Measurements from ENCODE around the gene NOSTRIN.
"Not testable (repeated sequence)": the region's sequence is repeated elsewhere in the genome, so short reads cannot be mapped to it uniquely, and the experiment has no call there.

The NOSTRIN gene

GRCh38 chr2:168781191-168781817 lies 21.1 kb upstream of the NOSTRIN start:
- no peaks in the 10 kb centered on the region for H3K27me3 Mint-ChIP-seq
- H3K36me3 Mint-ChIP-seq (ENCODE audit: low read depth): no peaks in the 10 kb centered on the region
- no peaks in the 10 kb centered on the region for H3K4me1 Mint-ChIP-seq
- no peaks in the 10 kb centered on the region for H3K9me3 Mint-ChIP-seq
- no peak for DNase-seq
- ATAC-seq: no peak
- H3K4me3 Mint-ChIP-seq: no peak overlapping the region
- no peak overlapping the region for H3K27ac Mint-ChIP-seq

- Mint-ChIP-seq H3K4me1 (no peaks in the 10 kb centered on the region), H3K27me3 (no peaks in the 10 kb centered on the region), H3K4me3 (no peak overlapping the region), H3K36me3 (ENCODE audit: low read depth) (no peaks in the 10 kb centered on the region), H3K9me3 (no peaks in the 10 kb centered on the region), H3K27ac (no peak overlapping the region)
- no peak for ATAC-seq
- no peak for DNase-seq
These were observed 20.2 kb upstream of the NOSTRIN start for GRCh38 chr2:168782271-168782670.

DNA sequence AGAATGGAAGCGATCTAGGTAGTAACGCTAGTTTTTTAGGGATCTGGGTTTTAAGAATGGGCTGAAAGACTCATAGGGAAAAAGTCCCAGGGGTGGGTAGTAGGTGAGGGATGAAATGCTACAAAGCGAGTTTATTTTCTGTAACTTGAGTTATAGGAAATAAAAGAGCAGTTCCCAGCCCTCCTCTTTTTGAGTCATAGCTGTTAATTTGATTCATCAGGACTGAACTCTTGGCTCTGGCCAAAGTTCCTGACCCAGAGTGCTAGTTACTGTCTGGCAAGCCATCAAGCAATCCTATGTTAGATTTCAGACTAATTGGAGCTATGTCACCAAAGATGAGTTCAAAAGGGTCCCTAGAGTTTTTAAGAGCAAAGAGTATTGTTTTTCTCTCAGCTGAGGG lies 17.4 kb upstream of the NOSTRIN start:
- no peak for ATAC-seq
- Mint-ChIP-seq H3K27ac (no peak overlapping the region), H3K36me3 (ENCODE audit: low read depth) (no peaks in the 10 kb centered on the region), H3K9me3 (peaks cover 3% of the 10 kb centered on the region), H3K4me1 (no peaks in the 10 kb centered on the region), H3K27me3 (no peaks in the 10 kb centered on the region), H3K4me3 (no peak overlapping the region)
- DNase-seq: no peak

GRCh38 chr2:168787098-168787781 lies 15.2 kb upstream of the NOSTRIN start:
- no peak for ATAC-seq
- H3K36me3 Mint-ChIP-seq (ENCODE audit: low read depth): no peaks in the 10 kb centered on the region
- no peak overlapping the region for H3K27ac Mint-ChIP-seq

GRCh38 chr2:168787782-168788376 lies 14.6 kb upstream of the NOSTRIN start:
- no peak overlapping the region for H3K27ac Mint-ChIP-seq
- H3K27me3 Mint-ChIP-seq: no peaks in the 10 kb centered on the region
- H3K36me3 Mint-ChIP-seq (ENCODE audit: low read depth): no peaks in the 10 kb centered on the region
- ATAC-seq (no peak), DNase-seq (no peak)
- peaks cover 3% of the 10 kb centered on the region for H3K9me3 Mint-ChIP-seq
- H3K4me3 Mint-ChIP-seq: no peak overlapping the region
- H3K4me1 Mint-ChIP-seq: no peaks in the 10 kb centered on the region

More at GRCh38 chr2:168787098-168787781, 15.2 kb upstream of the NOSTRIN start:
- Mint-ChIP-seq H3K4me3 (no peak overlapping the region), H3K27me3 (no peaks in the 10 kb centered on the region), H3K9me3 (peaks cover 3% of the 10 kb centered on the region), H3K4me1 (no peaks in the 10 kb centered on the region)
- DNase-seq: no peak

DNA sequence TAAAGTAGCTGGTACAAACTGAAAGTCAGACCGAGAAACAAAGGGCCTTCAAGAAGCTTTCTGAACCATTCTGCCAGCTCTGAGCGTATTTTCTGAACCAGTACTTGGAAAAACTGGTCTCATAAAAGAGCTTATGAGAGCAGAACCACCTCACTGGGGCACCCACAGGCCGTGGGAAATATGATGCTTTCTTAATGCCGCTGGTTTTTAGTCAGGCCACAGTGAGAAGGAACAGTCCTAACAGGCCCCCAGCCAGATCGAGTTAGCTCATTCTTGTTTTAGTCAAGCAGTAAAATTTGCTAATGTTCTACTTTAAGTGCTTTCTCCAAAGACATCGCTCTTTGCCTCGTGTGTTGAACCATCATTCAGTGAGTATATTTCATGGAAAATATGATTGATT lies 12.7 kb upstream of the NOSTRIN start:
- H3K27me3 Mint-ChIP-seq: no peaks in the 10 kb centered on the region
- ATAC-seq (no peak), DNase-seq (no peak)
- no peaks in the 10 kb centered on the region for H3K36me3 Mint-ChIP-seq (ENCODE audit: low read depth)
- no peak overlapping the region for H3K4me3 Mint-ChIP-seq
- peaks cover 3% of the 10 kb centered on the region for H3K9me3 Mint-ChIP-seq
- H3K27ac Mint-ChIP-seq: no peak overlapping the region
- H3K4me1 Mint-ChIP-seq: no peaks in the 10 kb centered on the region

- Mint-ChIP-seq H3K27me3 (no peaks in the 10 kb centered on the region), H3K36me3 (ENCODE audit: low read depth) (no peaks in the 10 kb centered on the region), H3K27ac (no peak overlapping the region), H3K4me3 (no peak overlapping the region), H3K4me1 (no peaks in the 10 kb centered on the region), H3K9me3 (peaks cover 3% of the 10 kb centered on the region)
- DNase-seq (no peak), ATAC-seq (no peak)
These were observed 12.1 kb upstream of the NOSTRIN start for GRCh38 chr2:168790226-168790902.

DNA sequence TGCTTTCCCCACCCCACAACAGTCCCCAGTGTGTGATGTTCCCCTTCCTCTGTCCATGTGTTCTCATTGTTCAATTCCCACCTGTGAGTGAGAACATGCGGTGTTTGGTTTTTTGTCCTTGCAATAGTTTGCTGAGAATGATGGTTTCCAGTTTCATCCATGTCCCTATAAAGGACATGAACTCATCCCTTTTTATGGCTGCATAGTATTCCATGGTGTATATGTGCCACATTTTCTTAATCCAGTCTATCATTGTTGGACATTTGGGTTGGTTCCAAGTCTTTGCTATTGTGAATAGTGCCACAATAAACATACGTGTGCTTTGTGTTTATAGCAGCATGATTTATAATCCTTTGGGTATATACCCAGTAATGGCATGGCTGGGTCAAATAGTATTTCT lies 11.3 kb upstream of the NOSTRIN start:
- H3K4me3 Mint-ChIP-seq; H3K27ac Mint-ChIP-seq; H3K9me3 Mint-ChIP-seq; H3K36me3 Mint-ChIP-seq (ENCODE audit: low read depth); H3K27me3 Mint-ChIP-seq; DNase-seq; ATAC-seq; H3K4me1 Mint-ChIP-seq: not testable (repeated sequence)

GRCh38 chr2:168793596-168793995 lies 8.8 kb upstream of the NOSTRIN start:
- no peaks in the 10 kb centered on the region for H3K4me1 Mint-ChIP-seq
- H3K36me3 Mint-ChIP-seq (ENCODE audit: low read depth): no peaks in the 10 kb centered on the region
- H3K27ac Mint-ChIP-seq: no peak overlapping the region

GRCh38 chr2:168794968-168795367 lies 7.5 kb upstream of the NOSTRIN start:
- Mint-ChIP-seq H3K27me3 (no peaks in the 10 kb centered on the region), H3K9me3 (no peaks in the 10 kb centered on the region), H3K27ac (no peak overlapping the region), H3K4me3 (no peak overlapping the region), H3K4me1 (no peaks in the 10 kb centered on the region), H3K36me3 (ENCODE audit: low read depth) (no peaks in the 10 kb centered on the region)
- ATAC-seq (no peak), DNase-seq (no peak)

More at GRCh38 chr2:168793596-168793995, 8.8 kb upstream of the NOSTRIN start:
- no peak for ATAC-seq
- DNase-seq: no peak
- peaks cover 2% of the 10 kb centered on the region for H3K9me3 Mint-ChIP-seq
- no peak overlapping the region for H3K4me3 Mint-ChIP-seq
- H3K27me3 Mint-ChIP-seq: no peaks in the 10 kb centered on the region

DNA sequence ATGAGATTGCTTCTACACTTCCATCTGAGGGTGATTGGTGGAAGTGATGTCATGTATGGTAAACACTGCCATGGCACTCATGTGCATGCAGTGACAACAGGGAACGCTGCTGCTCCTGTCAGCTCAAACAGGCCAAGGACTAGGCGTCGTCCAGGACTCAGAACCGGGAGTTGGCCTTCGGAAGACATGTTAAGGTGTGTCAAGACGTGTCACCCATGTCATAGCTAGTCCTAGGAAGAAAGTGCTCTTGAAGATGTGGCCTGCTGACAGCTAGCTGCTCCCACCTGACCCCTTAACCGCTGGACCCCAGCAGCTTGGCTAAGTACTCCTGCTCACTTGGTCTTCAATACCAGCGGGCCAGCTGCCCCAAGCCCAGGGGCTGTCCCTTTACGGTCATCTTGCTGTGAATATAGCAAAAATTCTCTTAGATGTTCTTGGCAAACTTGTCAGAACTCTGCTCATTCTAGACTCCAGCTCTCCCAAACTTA lies 6.3 kb upstream of the NOSTRIN start:
- Mint-ChIP-seq H3K27me3 (no peaks in the 10 kb centered on the region), H3K9me3 (no peaks in the 10 kb centered on the region), H3K4me3 (no peak overlapping the region), H3K36me3 (ENCODE audit: low read depth) (no peaks in the 10 kb centered on the region), H3K27ac (no peak overlapping the region), H3K4me1 (no peaks in the 10 kb centered on the region)
- ATAC-seq (no peak), DNase-seq (no peak)

GRCh38 chr2:168796583-168797285 lies 5.7 kb upstream of the NOSTRIN start:
- H3K9me3 Mint-ChIP-seq: no peaks in the 10 kb centered on the region
- no peak overlapping the region for H3K4me3 Mint-ChIP-seq
- H3K27me3 Mint-ChIP-seq: no peaks in the 10 kb centered on the region
- H3K36me3 Mint-ChIP-seq (ENCODE audit: low read depth): no peaks in the 10 kb centered on the region
- no peak overlapping the region for H3K27ac Mint-ChIP-seq
- DNase-seq (no peak), ATAC-seq (no peak)
- H3K4me1 Mint-ChIP-seq: no peaks in the 10 kb centered on the region

- Mint-ChIP-seq H3K4me3 (no peak overlapping the region), H3K9me3 (no peaks in the 10 kb centered on the region), H3K36me3 (ENCODE audit: low read depth) (no peaks in the 10 kb centered on the region), H3K4me1 (no peaks in the 10 kb centered on the region), H3K27me3 (no peaks in the 10 kb centered on the region), H3K27ac (no peak overlapping the region)
- ATAC-seq (no peak), DNase-seq (no peak)
These were observed 5.2 kb upstream of the NOSTRIN start for GRCh38 chr2:168797286-168797655.

GRCh38 chr2:168798076-168798887 lies 4.2 kb upstream of the NOSTRIN start:
- H3K27ac Mint-ChIP-seq: no peak overlapping the region
- no peaks in the 10 kb centered on the region for H3K9me3 Mint-ChIP-seq
- no peak for ATAC-seq
- no peaks in the 10 kb centered on the region for H3K27me3 Mint-ChIP-seq
- no peaks in the 10 kb centered on the region for H3K4me1 Mint-ChIP-seq
- no peaks in the 10 kb centered on the region for H3K36me3 Mint-ChIP-seq (ENCODE audit: low read depth)
- no peak overlapping the region for H3K4me3 Mint-ChIP-seq
- no peak for DNase-seq
